K562 (cell line): Measurements from ENCODE around the gene ERP29. TPM values are rescaled to one million over a fixed set of nuclear protein-coding genes. Genes with fewer than 3 reads are reported as not detected.
A peak's percentile ranks its signal among the peaks of the same experiment; 100 is the strongest.

Source experiments
- polyA plus RNA-seq, 8 experiments: library from polyadenylated mRNA; depleted of rRNA in 4 of 8; stranded (reverse) in 5 of 8; unstranded in 3 of 8; fragments of >200 nt; fragmentation: Nextera tagmentation in 2 of 8; fragmentation: Illumina TruSeq in 1 of 8; extraction: Ambion mirVana in 2 of 8; extraction: Trizol in 1 of 8; gene quantifications; 2 replicates each; pipeline versions ENCODE4 v1.2.1 to v1.2.3, GENCODE V29; 2011 to 2014; ENCODE audit warnings: inconsistent platforms in 1 of 8, missing spikeins in 1 of 8
- total RNA-seq, 7 experiments: library from RNA; depleted of rRNA in 6 of 7; stranded (reverse); fragments of >200 nt in 6 of 7; fragmentation: Illumina TruSeq in 2 of 7; extraction: Trizol in 2 of 7; gene quantifications; 2 replicates each; pipeline versions ENCODE4 v1.2.1 to v1.2.3, GENCODE V29; 2011 to 2021; ENCODE audit warnings: low replicate concordance in 1 of 7
- TF ChIP-seq, protein P1 (sequence below): fragments of 450-650 bp; IDR thresholded peaks from 2 replicates; pipeline ENCODE4 v1.6.1; 2018; ENCODE audit warnings: mild to moderate bottlenecking, low read depth; ENCODE audit not compliant: partially characterized antibody
- TF ChIP-seq, protein P2 (sequence below): fragments of 450-650 bp; IDR thresholded peaks from 2 replicates; pipeline ENCODE4 v1.7.1; 2018; ENCODE audit warnings: mild to moderate bottlenecking, low read depth; ENCODE audit not compliant: partially characterized antibody
- TF ChIP-seq, protein P3 (sequence below), 2 experiments: fragments of 450-650 bp in 1 of 2; sonication (generic) in 1 of 2; formaldehyde crosslinking in 1 of 2; IDR thresholded peaks; 2 replicates each; pipeline versions ENCODE4 v1.7.1 to v1.9.0; 2016 to 2022; ENCODE audit warnings: inconsistent platforms in 1 of 2, mild to moderate bottlenecking in 1 of 2, missing genetic modification reagents in 1 of 2
- TF ChIP-seq, protein P4 (sequence below): fragments of 450-650 bp; IDR thresholded peaks from 2 replicates; pipeline ENCODE4 v1.6.1; 2016
- TF ChIP-seq, protein P5 (sequence below), 2 experiments: fragments of 200-800 bp in 1 of 2; sonication (Bioruptor generic) in 1 of 2; sonication (generic) in 1 of 2; formaldehyde crosslinking in 1 of 2; IDR thresholded peaks in 1 of 2; conservative IDR thresholded peaks in 1 of 2; 2 replicates each; pipeline versions ENCODE4 v1.5.0 to v1.6.1; 2016 to 2020; ENCODE audit warnings: missing compliant biosample characterization in 1 of 2, missing genetic modification characterization in 1 of 2, missing genetic modification reagents in 1 of 2
- TF ChIP-seq, protein P6 (sequence below): fragments of 250-450 bp; sonication (Bioruptor Pico); IDR thresholded peaks from 2 replicates; pipeline ENCODE4 v1.4.0; 2020

ERP29 gene
- total and polyA plus RNA-seq, 9 of the 15 experiments (the other 6 are each of a cell fraction or from before 2014, with no cell fraction given), result 42.4 to 146 (median 111) TPM

DNA sequence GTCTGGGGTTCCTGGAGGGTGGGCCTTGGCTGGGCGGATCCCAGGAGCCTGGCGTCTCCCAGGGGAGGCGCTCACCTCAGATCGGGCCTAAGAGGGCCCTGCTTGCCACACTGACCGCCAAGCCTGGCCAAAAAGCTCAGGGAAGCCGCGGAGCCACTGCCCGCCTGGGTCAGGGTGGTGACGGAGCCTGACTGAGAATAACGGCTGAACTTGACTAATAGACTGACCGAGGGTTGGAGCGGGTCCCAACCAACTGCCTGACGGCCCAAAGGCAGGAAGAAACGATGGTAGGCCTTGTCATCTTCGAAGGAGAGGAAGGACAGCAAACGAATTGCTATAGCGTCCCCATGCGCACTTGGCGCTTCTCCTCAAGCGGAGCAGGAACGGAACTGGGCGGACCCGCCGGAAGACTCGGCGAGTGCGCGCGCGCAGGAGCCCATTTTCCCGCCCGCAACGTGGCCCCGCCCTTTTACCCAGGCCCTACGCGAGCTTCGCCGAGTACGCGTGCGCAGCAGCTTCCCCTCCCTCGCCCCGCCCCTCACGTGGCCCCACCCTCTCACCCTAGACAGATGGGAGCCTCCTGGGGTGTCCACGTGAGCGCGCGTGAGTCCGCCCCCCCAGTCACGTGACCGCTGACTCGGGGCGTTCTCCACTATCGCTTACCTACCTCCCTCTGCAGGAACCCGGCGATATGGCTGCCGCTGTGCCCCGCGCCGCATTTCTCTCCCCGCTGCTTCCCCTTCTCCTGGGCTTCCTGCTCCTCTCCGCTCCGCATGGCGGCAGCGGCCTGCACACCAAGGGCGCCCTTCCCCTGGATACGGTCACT is at the start of gene ERP29, which contains the start of gene TMEM116 (continued):
- TF ChIP-seq, protein P1, sequence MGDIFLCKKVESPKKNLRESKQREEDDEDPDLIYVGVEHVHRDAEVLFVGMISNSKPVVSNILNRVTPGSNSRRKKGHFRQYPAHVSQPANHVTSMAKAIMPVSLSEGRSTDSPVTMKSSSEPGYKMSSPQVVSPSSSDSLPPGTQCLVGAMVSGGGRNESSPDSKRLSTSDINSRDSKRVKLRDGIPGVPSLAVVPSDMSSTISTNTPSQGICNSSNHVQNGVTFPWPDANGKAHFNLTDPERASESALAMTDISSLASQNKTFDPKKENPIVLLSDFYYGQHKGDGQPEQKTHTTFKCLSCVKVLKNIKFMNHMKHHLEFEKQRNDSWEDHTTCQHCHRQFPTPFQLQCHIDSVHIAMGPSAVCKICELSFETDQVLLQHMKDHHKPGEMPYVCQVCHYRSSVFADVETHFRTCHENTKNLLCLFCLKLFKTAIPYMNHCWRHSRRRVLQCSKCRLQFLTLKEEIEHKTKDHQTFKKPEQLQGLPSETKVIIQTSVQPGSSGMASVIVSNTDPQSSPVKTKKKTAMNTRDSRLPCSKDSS, result no peak
- TF ChIP-seq, protein P2, sequence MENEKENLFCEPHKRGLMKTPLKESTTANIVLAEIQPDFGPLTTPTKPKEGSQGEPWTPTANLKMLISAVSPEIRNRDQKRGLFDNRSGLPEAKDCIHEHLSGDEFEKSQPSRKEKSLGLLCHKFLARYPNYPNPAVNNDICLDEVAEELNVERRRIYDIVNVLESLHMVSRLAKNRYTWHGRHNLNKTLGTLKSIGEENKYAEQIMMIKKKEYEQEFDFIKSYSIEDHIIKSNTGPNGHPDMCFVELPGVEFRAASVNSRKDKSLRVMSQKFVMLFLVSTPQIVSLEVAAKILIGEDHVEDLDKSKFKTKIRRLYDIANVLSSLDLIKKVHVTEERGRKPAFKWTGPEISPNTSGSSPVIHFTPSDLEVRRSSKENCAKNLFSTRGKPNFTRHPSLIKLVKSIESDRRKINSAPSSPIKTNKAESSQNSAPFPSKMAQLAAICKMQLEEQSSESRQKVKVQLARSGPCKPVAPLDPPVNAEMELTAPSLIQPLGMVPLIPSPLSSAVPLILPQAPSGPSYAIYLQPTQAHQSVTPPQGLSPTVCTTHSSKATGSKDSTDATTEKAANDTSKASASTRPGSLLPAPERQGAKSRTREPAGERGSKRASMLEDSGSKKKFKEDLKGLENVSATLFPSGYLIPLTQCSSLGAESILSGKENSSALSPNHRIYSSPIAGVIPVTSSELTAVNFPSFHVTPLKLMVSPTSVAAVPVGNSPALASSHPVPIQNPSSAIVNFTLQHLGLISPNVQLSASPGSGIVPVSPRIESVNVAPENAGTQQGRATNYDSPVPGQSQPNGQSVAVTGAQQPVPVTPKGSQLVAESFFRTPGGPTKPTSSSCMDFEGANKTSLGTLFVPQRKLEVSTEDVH, result peak; percentile 89
- TF ChIP-seq, protein P3, sequence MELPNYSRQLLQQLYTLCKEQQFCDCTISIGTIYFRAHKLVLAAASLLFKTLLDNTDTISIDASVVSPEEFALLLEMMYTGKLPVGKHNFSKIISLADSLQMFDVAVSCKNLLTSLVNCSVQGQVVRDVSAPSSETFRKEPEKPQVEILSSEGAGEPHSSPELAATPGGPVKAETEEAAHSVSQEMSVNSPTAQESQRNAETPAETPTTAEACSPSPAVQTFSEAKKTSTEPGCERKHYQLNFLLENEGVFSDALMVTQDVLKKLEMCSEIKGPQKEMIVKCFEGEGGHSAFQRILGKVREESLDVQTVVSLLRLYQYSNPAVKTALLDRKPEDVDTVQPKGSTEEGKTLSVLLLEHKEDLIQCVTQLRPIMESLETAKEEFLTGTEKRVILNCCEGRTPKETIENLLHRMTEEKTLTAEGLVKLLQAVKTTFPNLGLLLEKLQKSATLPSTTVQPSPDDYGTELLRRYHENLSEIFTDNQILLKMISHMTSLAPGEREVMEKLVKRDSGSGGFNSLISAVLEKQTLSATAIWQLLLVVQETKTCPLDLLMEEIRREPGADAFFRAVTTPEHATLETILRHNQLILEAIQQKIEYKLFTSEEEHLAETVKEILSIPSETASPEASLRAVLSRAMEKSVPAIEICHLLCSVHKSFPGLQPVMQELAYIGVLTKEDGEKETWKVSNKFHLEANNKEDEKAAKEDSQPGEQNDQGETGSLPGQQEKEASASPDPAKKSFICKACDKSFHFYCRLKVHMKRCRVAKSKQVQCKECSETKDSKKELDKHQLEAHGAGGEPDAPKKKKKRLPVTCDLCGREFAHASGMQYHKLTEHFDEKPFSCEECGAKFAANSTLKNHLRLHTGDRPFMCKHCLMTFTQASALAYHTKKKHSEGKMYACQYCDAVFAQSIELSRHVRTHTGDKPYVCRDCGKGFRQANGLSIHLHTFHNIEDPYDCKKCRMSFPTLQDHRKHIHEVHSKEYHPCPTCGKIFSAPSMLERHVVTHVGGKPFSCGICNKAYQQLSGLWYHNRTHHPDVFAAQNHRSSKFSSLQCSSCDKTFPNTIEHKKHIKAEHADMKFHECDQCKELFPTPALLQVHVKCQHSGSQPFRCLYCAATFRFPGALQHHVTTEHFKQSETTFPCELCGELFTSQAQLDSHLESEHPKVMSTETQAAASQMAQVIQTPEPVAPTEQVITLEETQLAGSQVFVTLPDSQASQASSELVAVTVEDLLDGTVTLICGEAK (IDR thresholded peaks at IDR 0.05), result peak; percentile 39
- TF ChIP-seq, protein P3 (CRISPR knock-in tag; IDR thresholded peaks at IDR 0.05), result no peak
- TF ChIP-seq, protein P4, sequence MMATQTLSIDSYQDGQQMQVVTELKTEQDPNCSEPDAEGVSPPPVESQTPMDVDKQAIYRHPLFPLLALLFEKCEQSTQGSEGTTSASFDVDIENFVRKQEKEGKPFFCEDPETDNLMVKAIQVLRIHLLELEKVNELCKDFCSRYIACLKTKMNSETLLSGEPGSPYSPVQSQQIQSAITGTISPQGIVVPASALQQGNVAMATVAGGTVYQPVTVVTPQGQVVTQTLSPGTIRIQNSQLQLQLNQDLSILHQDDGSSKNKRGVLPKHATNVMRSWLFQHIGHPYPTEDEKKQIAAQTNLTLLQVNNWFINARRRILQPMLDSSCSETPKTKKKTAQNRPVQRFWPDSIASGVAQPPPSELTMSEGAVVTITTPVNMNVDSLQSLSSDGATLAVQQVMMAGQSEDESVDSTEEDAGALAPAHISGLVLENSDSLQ, result peak; percentile 33; the same call in 1 of the 2 replicates
- TF ChIP-seq, protein P5, sequence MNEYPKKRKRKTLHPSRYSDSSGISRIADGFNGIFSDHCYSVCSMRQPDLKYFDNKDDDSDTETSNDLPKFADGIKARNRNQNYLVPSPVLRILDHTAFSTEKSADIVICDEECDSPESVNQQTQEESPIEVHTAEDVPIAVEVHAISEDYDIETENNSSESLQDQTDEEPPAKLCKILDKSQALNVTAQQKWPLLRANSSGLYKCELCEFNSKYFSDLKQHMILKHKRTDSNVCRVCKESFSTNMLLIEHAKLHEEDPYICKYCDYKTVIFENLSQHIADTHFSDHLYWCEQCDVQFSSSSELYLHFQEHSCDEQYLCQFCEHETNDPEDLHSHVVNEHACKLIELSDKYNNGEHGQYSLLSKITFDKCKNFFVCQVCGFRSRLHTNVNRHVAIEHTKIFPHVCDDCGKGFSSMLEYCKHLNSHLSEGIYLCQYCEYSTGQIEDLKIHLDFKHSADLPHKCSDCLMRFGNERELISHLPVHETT (CRISPR knock-in tag; conservative IDR thresholded peaks at IDR 0.05 in 1 of 2, IDR thresholded peaks at IDR 0.05 in 1 of 2), result peak in 1 of 2 experiments; percentile 70; a peak in 2 of 4 replicates
- TF ChIP-seq, protein P6, sequence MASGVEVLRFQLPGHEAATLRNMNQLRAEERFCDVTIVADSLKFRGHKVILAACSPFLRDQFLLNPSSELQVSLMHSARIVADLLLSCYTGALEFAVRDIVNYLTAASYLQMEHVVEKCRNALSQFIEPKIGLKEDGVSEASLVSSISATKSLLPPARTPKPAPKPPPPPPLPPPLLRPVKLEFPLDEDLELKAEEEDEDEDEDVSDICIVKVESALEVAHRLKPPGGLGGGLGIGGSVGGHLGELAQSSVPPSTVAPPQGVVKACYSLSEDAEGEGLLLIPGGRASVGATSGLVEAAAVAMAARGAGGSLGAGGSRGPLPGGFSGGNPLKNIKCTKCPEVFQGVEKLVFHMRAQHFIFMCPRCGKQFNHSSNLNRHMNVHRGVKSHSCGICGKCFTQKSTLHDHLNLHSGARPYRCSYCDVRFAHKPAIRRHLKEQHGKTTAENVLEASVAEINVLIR (CRISPR knock-in tag), result no peak
